H1 (cell line): ENCODE results near the gene ZBTB16. TPM values are rescaled to one million over a fixed set of nuclear protein-coding genes. Genes with fewer than 3 reads are reported as not detected.

Experiments used
- CTCF ChIA-PET: fragments of 300-600 bp; sonication (Branson Sonifier 250); formaldehyde crosslinking; loops from one replicate; lab custom pipeline; 2021; ENCODE audit not compliant: partially characterized antibody; lab: Charles Lee
- POLR2A ChIA-PET: fragments of 300-600 bp; sonication (Branson Sonifier 250); formaldehyde crosslinking; loops from one replicate; lab custom pipeline; 2021; ENCODE audit warnings: inconsistent platforms; ENCODE audit not compliant: partially characterized antibody; lab: Charles Lee
- DNase-seq, 2 experiments: peaks; one replicate each; pipeline versions ENCODE4 v3.0.0 to v3.0.0-alpha.2; 2010 to 2022; ENCODE audit warnings: low spot score in 2 of 2, low read depth in 1 of 2, mixed read lengths in 1 of 2
- FAIRE-seq: peaks from 2 replicates; lab custom pipeline; 2011; peaks lifted over from hg19 to GRCh38; lab: Jason Lieb, UNC
- H2AFZ ChIP-seq: 2 replicates; pipeline ENCODE4 v1.8.1; 2012; ENCODE audit warnings: low read length, inconsistent platforms
- H2AK5ac ChIP-seq: 2 replicates; pipeline ENCODE4 v1.6.1; 2013; ENCODE audit warnings: low read depth, low read length
- H2BK120ac ChIP-seq: replicated peaks from 2 replicates; pipeline ENCODE3; 2013; ENCODE audit warnings: low read depth, low read length, inconsistent platforms
- H2BK12ac ChIP-seq: 2 replicates; pipeline ENCODE4 v1.6.1; 2013; ENCODE audit warnings: low read depth, low read length
- H2BK15ac ChIP-seq: 2 replicates; pipeline ENCODE4 v1.6.1; 2013; ENCODE audit warnings: low read length
- H2BK20ac ChIP-seq: 2 replicates; pipeline ENCODE4 v1.6.1; 2013; ENCODE audit warnings: low read length
- H2BK5ac ChIP-seq: 2 replicates; pipeline ENCODE4 v1.6.1; 2013; ENCODE audit warnings: low read depth, low read length
- H3K14ac ChIP-seq: 2 replicates; pipeline ENCODE4 v1.6.1; 2013; ENCODE audit warnings: inconsistent platforms; ENCODE audit not compliant: insufficient read length
- H3K18ac ChIP-seq: 2 replicates; pipeline ENCODE4 v1.6.1; 2013; ENCODE audit warnings: low read length; ENCODE audit errors: extremely low read depth
- H3K23ac ChIP-seq: 2 replicates; pipeline ENCODE4 v1.6.1; 2013; ENCODE audit warnings: inconsistent platforms; ENCODE audit not compliant: insufficient read length
- H3K23me2 ChIP-seq: 2 replicates; pipeline ENCODE4 v1.6.1; 2013; ENCODE audit warnings: low read depth, low read length
- H3K27ac ChIP-seq: 2 replicates; pipeline ENCODE4 v1.6.1; 2011; ENCODE audit warnings: low read depth, low read length, inconsistent platforms
- H3K27me3 ChIP-seq, 4 experiments: replicated peaks in 1 of 4; 1 replicate in 1 of 4; 2 replicates in 3 of 4; pipeline versions ENCODE4 v1.6.1 to v1.8.1; 2011 to 2013; ENCODE audit warnings: low read length in 3 of 4, mild to moderate bottlenecking in 3 of 4, inconsistent platforms in 2 of 4, mixed read lengths in 2 of 4, moderate library complexity in 1 of 4; ENCODE audit not compliant: control insufficient read depth in 3 of 4, insufficient read depth in 3 of 4; ENCODE audit errors: extremely low read depth in 1 of 4
- H3K36me3 ChIP-seq, 4 experiments: 2 replicates each; pipeline versions ENCODE4 v1.6.1 to v1.8.1; 2011 to 2013; ENCODE audit warnings: mild to moderate bottlenecking in 4 of 4, low read length in 3 of 4, moderate library complexity in 2 of 4, control low read depth in 1 of 4, inconsistent platforms in 1 of 4; ENCODE audit not compliant: insufficient read depth in 4 of 4, control insufficient read depth in 2 of 4
- H3K4ac ChIP-seq: replicated peaks from 2 replicates; pipeline ENCODE3; 2013; ENCODE audit warnings: low read length, low read depth, mixed read lengths, inconsistent platforms; ENCODE audit not compliant: insufficient read length
- H3K4me1 ChIP-seq, 4 experiments: replicated peaks in 1 of 4; 1 replicate in 1 of 4; 2 replicates in 3 of 4; pipeline versions ENCODE4 v1.6.1 to v1.8.1; 2011 to 2013; ENCODE audit warnings: low read length in 3 of 4, inconsistent platforms in 2 of 4, mixed read lengths in 1 of 4; ENCODE audit not compliant: insufficient read depth in 4 of 4, control insufficient read depth in 3 of 4
- H3K4me2 ChIP-seq, 2 experiments: 2 replicates each; pipeline versions ENCODE4 v1.6.1 to v1.8.1; 2011 to 2013; ENCODE audit warnings: low read depth in 2 of 2, low read length in 2 of 2, control low read depth in 1 of 2, inconsistent platforms in 1 of 2, mild to moderate bottlenecking in 1 of 2; ENCODE audit not compliant: insufficient read depth in 1 of 2
- H3K4me3 ChIP-seq, 4 experiments: fragments of 200-600, 300-600 bp in 1 of 4; sonication (generic), shearing (Covaris generic), sonication (Bioruptor Twin) in 1 of 4; 2 replicates each; pipeline versions ENCODE4 v1.5.1 to v1.8.1; 2011 to 2016; ENCODE audit warnings: low read length in 4 of 4, low read depth in 3 of 4, control low read depth in 2 of 4, inconsistent platforms in 2 of 4, mild to moderate bottlenecking in 2 of 4, mixed read lengths in 1 of 4, moderate library complexity in 1 of 4; ENCODE audit not compliant: insufficient read depth in 2 of 4; ENCODE audit errors: extremely low read depth in 1 of 4
- H3K56ac ChIP-seq: replicated peaks from 2 replicates; pipeline ENCODE3; 2013; ENCODE audit warnings: low read depth, mild to moderate bottlenecking, mixed read lengths, low read length, inconsistent platforms; ENCODE audit not compliant: insufficient read length
- H3K79me1 ChIP-seq: 2 replicates; pipeline ENCODE4 v1.6.1; 2013; ENCODE audit warnings: low read depth, low read length, control low read depth
- H3K79me2 ChIP-seq, 2 experiments: 2 replicates each; pipeline versions ENCODE4 v1.6.1 to v1.8.1; 2012 to 2013; ENCODE audit warnings: low read length in 2 of 2, mild to moderate bottlenecking in 2 of 2, inconsistent platforms in 1 of 2; ENCODE audit not compliant: insufficient read depth in 2 of 2, control insufficient read depth in 1 of 2
- H3K9ac ChIP-seq, 4 experiments: replicated peaks in 1 of 4; 1 replicate in 1 of 4; 2 replicates in 3 of 4; pipeline versions ENCODE4 v1.6.1 to v1.8.1; 2011 to 2013; ENCODE audit warnings: low read depth in 3 of 4, low read length in 3 of 4, control low read depth in 2 of 4, mild to moderate bottlenecking in 2 of 4, moderate library complexity in 2 of 4, inconsistent platforms in 1 of 4; ENCODE audit errors: extremely low read depth in 1 of 4
- H3K9me3 ChIP-seq, 2 experiments: 2 replicates each; pipeline versions ENCODE4 v1.6.1 to v1.8.1; 2012 to 2013; ENCODE audit warnings: mild to moderate bottlenecking in 2 of 2, moderate library complexity in 2 of 2, control low read depth in 1 of 2, inconsistent platforms in 1 of 2, low read depth in 1 of 2, low read length in 1 of 2, mixed read lengths in 1 of 2; ENCODE audit not compliant: insufficient read depth in 2 of 2
- H4K20me1 ChIP-seq, 2 experiments: replicated peaks in 1 of 2; 2 replicates each; pipeline versions ENCODE3 to v1.8.1; 2011 to 2013; ENCODE audit warnings: inconsistent platforms in 2 of 2, low read length in 2 of 2, mild to moderate bottlenecking in 1 of 2; ENCODE audit not compliant: insufficient read depth in 2 of 2, control insufficient read depth in 1 of 2
- H4K5ac ChIP-seq: 2 replicates; pipeline ENCODE4 v1.6.1; 2013; ENCODE audit warnings: low read length, low read depth, mixed read lengths, inconsistent platforms; ENCODE audit not compliant: insufficient read length
- H4K8ac ChIP-seq: 2 replicates; pipeline ENCODE4 v1.8.0; 2013; ENCODE audit warnings: mild to moderate bottlenecking, moderate library complexity, low read length, inconsistent platforms; ENCODE audit not compliant: insufficient read depth; ENCODE audit errors: extremely low read depth
- H4K91ac ChIP-seq: replicated peaks from 2 replicates; pipeline ENCODE3; 2013; ENCODE audit warnings: low read length, mixed read lengths, inconsistent platforms; ENCODE audit not compliant: insufficient read length
- CBX5 ChIP-seq: fragments of 300-800, 300-1000 bp; sonication (generic); IDR thresholded peaks from 2 replicates; pipeline ENCODE4 v1.7.1; 2016; ENCODE audit warnings: antibody characterized with exemption, low read length, low read depth
- CHD1 ChIP-seq: IDR thresholded peaks from 2 replicates; pipeline ENCODE4 v1.6.1; 2012; ENCODE audit warnings: low read depth, low read length, improper control_type of control experiment
- GABPA ChIP-seq: IDR thresholded peaks from 2 replicates; pipeline ENCODE4 v1.6.1; 2011; ENCODE audit warnings: mild to moderate bottlenecking, low read length, moderate library complexity, borderline replicate concordance; ENCODE audit not compliant: insufficient read depth
- JUN ChIP-seq: IDR thresholded peaks from 2 replicates; pipeline ENCODE4 v1.6.1; 2011; ENCODE audit warnings: low read depth, mild to moderate bottlenecking, improper control_type of control experiment, low read length
- KDM1A ChIP-seq: fragments of 200-600, 300-600 bp; sonication (generic); IDR thresholded peaks from 2 replicates; pipeline ENCODE4 v1.7.1; 2016; ENCODE audit warnings: mild to moderate bottlenecking, low read length, borderline replicate concordance
- KDM4A ChIP-seq: IDR thresholded peaks from one replicate; pipeline ENCODE4 v1.7.1; 2012; ENCODE audit warnings: low read depth, mild to moderate bottlenecking, moderate library complexity, low read length, inconsistent platforms; ENCODE audit not compliant: severe bottlenecking
- POLR2A ChIP-seq, 2 experiments: IDR thresholded peaks; 1 replicate in 1 of 2; 2 replicates in 1 of 2; pipeline ENCODE4 v1.6.1; 2011; ENCODE audit warnings: low read depth in 2 of 2, low read length in 2 of 2, mild to moderate bottlenecking in 2 of 2; ENCODE audit errors: control extremely low read depth in 1 of 2
- RBBP5 ChIP-seq: IDR thresholded peaks from 2 replicates; pipeline ENCODE4 v1.7.1; 2012; ENCODE audit warnings: low read depth, mild to moderate bottlenecking, inconsistent platforms, low read length, moderate library complexity, borderline replicate concordance
- RFX5 ChIP-seq: IDR thresholded peaks from 2 replicates; pipeline ENCODE4 v1.6.1; 2011; ENCODE audit warnings: low read depth, low read length, improper control_type of control experiment, borderline replicate concordance
- SIX5 ChIP-seq: IDR thresholded peaks from 2 replicates; pipeline ENCODE4 v1.6.1; 2011; ENCODE audit warnings: mild to moderate bottlenecking, low read depth, low read length
- TBP ChIP-seq: IDR thresholded peaks from 2 replicates; pipeline ENCODE4 v1.6.1; 2011; ENCODE audit warnings: low read depth, low read length, improper control_type of control experiment
- ZNF274 ChIP-seq: IDR thresholded peaks from 2 replicates; pipeline ENCODE4 v1.7.0; 2012; ENCODE audit warnings: low read length, borderline replicate concordance; ENCODE audit errors: extremely low read depth
- WGBS, 2 experiments: shearing (Covaris generic) in 1 of 2; methylation state at CpG; one replicate each; pipeline versions ENCODE4 v1.1.6 to v1.1.7; 2013 to 2015; ENCODE audit warnings: low lambda C conversion rate in 2 of 2, mixed read lengths in 2 of 2, inconsistent platforms in 1 of 2, low coverage in 1 of 2, missing lambda C conversion rate in 1 of 2; ENCODE audit not compliant: insufficient replicate concordance in 2 of 2, insufficient coverage in 1 of 2, insufficient read length in 1 of 2; ENCODE audit errors: extremely low coverage in 1 of 2, missing lambda C conversion rate in 1 of 2; 5-methylcytosine and 5-hydroxymethylcytosine counted together
- polyA plus RNA-seq, 7 experiments: library from polyadenylated mRNA; depleted of rRNA in 3 of 7; stranded (reverse) in 5 of 7; unstranded in 2 of 7; fragments of >200 nt in 5 of 7; fragments of 200-250 nt in 2 of 7; gene quantifications; 1 replicate in 5 of 7; 2 replicates in 1 of 7; 4 replicates in 1 of 7; pipeline versions ENCODE4 v1.2.1 to v1.2.3, GENCODE V29; 2011 to 2013; ENCODE audit warnings: missing spikeins in 2 of 7, mixed read lengths in 2 of 7
- total RNA-seq: library from RNA; stranded (reverse); fragmentation: NEBNext Ultra II Directional; extraction: Animal tissue kit (Norgen Biotek cat#: 25700); gene quantifications from 2 replicates; pipeline ENCODE4 v1.2.1, GENCODE V29; 2021
- TF ChIP-seq, protein P1 (sequence below): IDR thresholded peaks from 2 replicates; pipeline ENCODE4 v1.6.1; 2012; ENCODE audit warnings: inconsistent platforms
- TF ChIP-seq, protein P2 (sequence below): IDR thresholded peaks from 2 replicates; pipeline ENCODE4 v1.6.1; 2012; ENCODE audit warnings: inconsistent platforms

ZBTB16 gene
- total and polyA plus RNA-seq, 2 of the 8 experiments (the other 6 are each of a cell fraction or from before 2014, with no cell fraction given): 0.12 to 0.61 TPM

DNA sequence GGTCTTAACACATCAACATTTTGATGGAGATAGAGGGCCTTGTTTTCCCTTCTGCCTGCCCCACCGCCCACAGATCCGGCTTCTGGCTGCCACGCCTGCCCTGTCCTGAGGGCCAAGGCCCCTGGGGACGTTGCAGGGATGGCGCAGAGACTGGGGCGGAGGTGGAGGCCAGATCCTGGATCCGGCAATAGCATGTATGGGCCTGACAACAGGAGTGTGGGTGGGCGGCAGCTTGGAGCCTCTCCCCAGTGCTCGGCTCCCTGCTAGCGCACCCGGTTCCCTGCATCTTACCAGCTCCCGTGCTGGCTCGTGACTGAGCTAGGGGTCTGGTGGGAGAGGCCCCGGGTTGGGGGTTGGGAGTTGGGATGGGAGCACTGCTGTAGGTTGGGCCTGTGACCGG lies 95.6 kb downstream of the ZBTB16 start:
- H3K9me3 ChIP-seq: no peaks in the 10 kb centered on the region
- H3K4me3 ChIP-seq: no peak overlapping the region
- CTCF ChIA-PET: interaction anchor here (0.8 to 1.2 kb wide), 2 partner anchors 10 to 119 kb away, joined by 3 to 4 read pairs; no protein-coding TSS in a partner anchor
- H3K4ac ChIP-seq: no peak overlapping the region
- no peak overlapping the region for H2BK20ac ChIP-seq
- peaks cover 1 to 4% (median 2%) of the 10 kb centered on the region in 4 experiments; a peak in 5 of 7 replicates for H3K4me1 ChIP-seq
- H3K27me3 ChIP-seq: no peaks in the 10 kb centered on the region
- no peak overlapping the region for H2BK15ac ChIP-seq
- FAIRE-seq (no peak), DNase-seq (no peak)
- no peak overlapping the region for H2AK5ac ChIP-seq
- no peaks in the 10 kb centered on the region for H3K36me3 ChIP-seq
- H3K18ac ChIP-seq: no peak overlapping the region
- H3K27ac ChIP-seq: no peak overlapping the region
- no peak overlapping the region for H2BK5ac ChIP-seq
- no peaks in the 10 kb centered on the region for H3K23me2 ChIP-seq
- H3K23ac ChIP-seq: no peak overlapping the region
- no peak overlapping the region for H2BK120ac ChIP-seq
- POLR2A ChIA-PET: no interaction called here
- no peak overlapping the region for H3K56ac ChIP-seq
- H2AFZ ChIP-seq: no peak overlapping the region
- H3K4me2 ChIP-seq: no peak overlapping the region
- H4K5ac ChIP-seq: no peak overlapping the region
- 87% methylated on average over 15 of the region's 15 CpGs; no CpG with 5 or more reads in 1 of the 2 experiments for WGBS, 2 experiments
- no peak overlapping the region for H4K91ac ChIP-seq
- no peak overlapping the region for H3K9ac ChIP-seq
- H3K14ac ChIP-seq: no peak overlapping the region
- no peaks in the 10 kb centered on the region for H3K79me2 ChIP-seq
- H4K8ac ChIP-seq: no peak overlapping the region
- no peak overlapping the region for H2BK12ac ChIP-seq
- H3K79me1 ChIP-seq: no peaks in the 10 kb centered on the region
- no peaks in the 10 kb centered on the region for H4K20me1 ChIP-seq
- no peak for TF ChIP-seq TBP
- no peak for TF ChIP-seq KDM4A
- TF ChIP-seq GABPA: no peak
- no peak for TF ChIP-seq CBX5
- TF ChIP-seq ZNF274: no peak
- TF ChIP-seq CHD1: no peak
- TF ChIP-seq, protein P1, sequence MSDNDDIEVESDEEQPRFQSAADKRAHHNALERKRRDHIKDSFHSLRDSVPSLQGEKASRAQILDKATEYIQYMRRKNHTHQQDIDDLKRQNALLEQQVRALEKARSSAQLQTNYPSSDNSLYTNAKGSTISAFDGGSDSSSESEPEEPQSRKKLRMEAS: no peak
- TF ChIP-seq, protein P2, sequence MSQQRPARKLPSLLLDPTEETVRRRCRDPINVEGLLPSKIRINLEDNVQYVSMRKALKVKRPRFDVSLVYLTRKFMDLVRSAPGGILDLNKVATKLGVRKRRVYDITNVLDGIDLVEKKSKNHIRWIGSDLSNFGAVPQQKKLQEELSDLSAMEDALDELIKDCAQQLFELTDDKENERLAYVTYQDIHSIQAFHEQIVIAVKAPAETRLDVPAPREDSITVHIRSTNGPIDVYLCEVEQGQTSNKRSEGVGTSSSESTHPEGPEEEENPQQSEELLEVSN: no peak
- no peak for TF ChIP-seq POLR2A (IDR thresholded peaks at IDR 0.05; ENCODE audit: control extremely low read depth in 1 of 2, low read depth in 2 of 2, low read length in 2 of 2)
- TF ChIP-seq RFX5: no peak
- no peak for TF ChIP-seq SIX5
- TF ChIP-seq JUN: no peak
- no peak for TF ChIP-seq RBBP5
- TF ChIP-seq KDM1A: no peak
